CD4-positive, alpha-beta T cell (primary cell): Measurements from ENCODE around the gene XPC. TPM values are rescaled to one million over a fixed set of nuclear protein-coding genes. Genes with fewer than 3 reads are reported as not detected.

Source experiments
- ATAC-seq: fragments of 200-7000 bp; cut with Tn5 transposase; one replicate; pipeline ENCODE4 v1.10.0; 2022; ENCODE audit warnings: mild to moderate bottlenecking; ENCODE audit not compliant: poor library complexity
- CTCF ChIA-PET: fragments of 350-600 bp; sonication (Branson Sonifier 250); formaldehyde crosslinking; loops from one replicate; lab custom pipeline; 2021; ENCODE audit warnings: antibody characterized with exemption, inconsistent platforms; lab: Charles Lee
- POLR2A ChIA-PET: fragments of 350-600 bp; sonication (Branson Sonifier 250); formaldehyde crosslinking; loops from one replicate; lab custom pipeline; 2021; ENCODE audit warnings: antibody characterized with exemption, inconsistent platforms; lab: Charles Lee
- DNase-seq, 14 experiments: peaks; one replicate each; pipeline ENCODE4 v3.0.0-alpha.2; 2013 to 2020; ENCODE audit warnings: mixed read lengths in 2 of 14
- H3K27ac ChIP-seq, 2 donors: one replicate each; pipeline versions ENCODE4 v1.5.1 to v1.7.0; 2013; ENCODE audit warnings: low read length in 2 of 2, low read depth in 1 of 2, mild to moderate bottlenecking in 1 of 2
- H3K27me3 ChIP-seq, 2 experiments: 1 replicate in 1 of 2; 2 replicates in 1 of 2; pipeline versions ENCODE4 v1.6.1 to v1.7.0; 2013; ENCODE audit warnings: low read length in 2 of 2, control low read depth in 1 of 2, mild to moderate bottlenecking in 1 of 2, moderate library complexity in 1 of 2; ENCODE audit not compliant: insufficient read depth in 2 of 2, control insufficient read depth in 1 of 2
- H3K36me3 ChIP-seq: one replicate; pipeline ENCODE4 v1.6.1; 2013; ENCODE audit warnings: low read length, control low read depth; ENCODE audit not compliant: insufficient read depth
- H3K4me1 ChIP-seq: one replicate; pipeline ENCODE4 v1.6.1; 2013; ENCODE audit warnings: low read length, control low read depth; ENCODE audit not compliant: insufficient read depth
- H3K4me3 ChIP-seq: one replicate; pipeline ENCODE4 v1.5.1; 2013; ENCODE audit warnings: mild to moderate bottlenecking, low read length, moderate library complexity
- H3K9me3 ChIP-seq, 2 experiments: 1 replicate in 1 of 2; 2 replicates in 1 of 2; pipeline versions ENCODE4 v1.6.1 to v1.7.0; 2013; ENCODE audit warnings: low read length in 2 of 2, mild to moderate bottlenecking in 2 of 2, control low read depth in 1 of 2, moderate library complexity in 1 of 2; ENCODE audit not compliant: control insufficient read depth in 1 of 2, insufficient read depth in 1 of 2
- H3K27ac Mint-ChIP-seq: one replicate; pipeline ENCODE4 v1.8.0; 2020; ENCODE audit warnings: mixed read lengths
- H3K27me3 Mint-ChIP-seq: one replicate; pipeline ENCODE4 v1.8.0; 2021; ENCODE audit warnings: mixed read lengths
- H3K36me3 Mint-ChIP-seq: one replicate; pipeline ENCODE4 v1.8.0; 2021; ENCODE audit warnings: low read depth, mixed read lengths
- H3K4me1 Mint-ChIP-seq: one replicate; pipeline ENCODE4 v1.8.0; 2021; ENCODE audit warnings: low read depth, mixed read lengths
- H3K4me3 Mint-ChIP-seq: one replicate; pipeline ENCODE4 v1.8.0; 2020; ENCODE audit warnings: mild to moderate bottlenecking, mixed read lengths
- H3K9me3 Mint-ChIP-seq: one replicate; pipeline ENCODE4 v1.8.0; 2020; ENCODE audit warnings: mixed read lengths
- intact Hi-C, 2 experiments: fragments of 100-400 bp; cut with DNase I in 1 of 2; cut with micrococcal nuclease in 1 of 2; formaldehyde crosslinking; loops; one replicate each; pipeline versions ENCODE4 v1.15.1 to v1.9.0; 2023 to 2025; cut with DNase I, micrococcal nuclease
- total RNA-seq, 174 experiments: library from RNA in 2 of 174; stranded (reverse) in 2 of 174; gene quantifications; one replicate each; pipeline ENCODE4 v1.2.3 and lab custom pipeline; 2021 to 2026
- TF ChIP-seq, protein P1 (sequence below): fragments of 200-600 bp; IDR thresholded peaks from one replicate; pipeline ENCODE4 v1.8.0; 2022; ENCODE audit warnings: antibody characterized with exemption, mild to moderate bottlenecking

The XPC gene
- total RNA-seq, 2 experiments from 2014 or later = 59.2 to 65.1 TPM

- ChIA-PET CTCF (no interaction called here), POLR2A (interaction anchor here (1.7 kb wide), 1 partner anchor 22 kb away, joined by 8 read pairs; the partner anchor contains the start of genes LSM3 and XPC)
- Mint-ChIP-seq H3K27ac (no peak overlapping the region), H3K36me3 (peaks cover 42% of the 10 kb centered on the region), H3K4me1 (no peaks in the 10 kb centered on the region), H3K27me3 (no peaks in the 10 kb centered on the region), H3K9me3 (no peaks in the 10 kb centered on the region), H3K4me3 (no peak overlapping the region)
- Histone ChIP-seq H3K4me1 (peaks cover 3% of the 10 kb centered on the region), H3K27me3 (no peaks in the 10 kb centered on the region), H3K36me3 (peaks cover 35% of the 10 kb centered on the region), H3K9me3 (no peaks in the 10 kb centered on the region), H3K27ac (no peak overlapping the region), H3K4me3 (no peak overlapping the region)
- intact Hi-C loops = loop anchor here in 1 of 2 experiments (5.0 kb wide), 1 partner anchor 202 kb away; the partner anchor contains the start of gene SLC6A6
- no peak for DNase-seq
- TF ChIP-seq, protein P1, sequence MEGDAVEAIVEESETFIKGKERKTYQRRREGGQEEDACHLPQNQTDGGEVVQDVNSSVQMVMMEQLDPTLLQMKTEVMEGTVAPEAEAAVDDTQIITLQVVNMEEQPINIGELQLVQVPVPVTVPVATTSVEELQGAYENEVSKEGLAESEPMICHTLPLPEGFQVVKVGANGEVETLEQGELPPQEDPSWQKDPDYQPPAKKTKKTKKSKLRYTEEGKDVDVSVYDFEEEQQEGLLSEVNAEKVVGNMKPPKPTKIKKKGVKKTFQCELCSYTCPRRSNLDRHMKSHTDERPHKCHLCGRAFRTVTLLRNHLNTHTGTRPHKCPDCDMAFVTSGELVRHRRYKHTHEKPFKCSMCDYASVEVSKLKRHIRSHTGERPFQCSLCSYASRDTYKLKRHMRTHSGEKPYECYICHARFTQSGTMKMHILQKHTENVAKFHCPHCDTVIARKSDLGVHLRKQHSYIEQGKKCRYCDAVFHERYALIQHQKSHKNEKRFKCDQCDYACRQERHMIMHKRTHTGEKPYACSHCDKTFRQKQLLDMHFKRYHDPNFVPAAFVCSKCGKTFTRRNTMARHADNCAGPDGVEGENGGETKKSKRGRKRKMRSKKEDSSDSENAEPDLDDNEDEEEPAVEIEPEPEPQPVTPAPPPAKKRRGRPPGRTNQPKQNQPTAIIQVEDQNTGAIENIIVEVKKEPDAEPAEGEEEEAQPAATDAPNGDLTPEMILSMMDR = no peak
- no peak for ATAC-seq
Observed at GRCh38 chr3:14200276-14200675, 21.9 kb upstream of the XPC start.

GRCh38 chr3:14199641-14200040, 21.2 kb upstream of the XPC start:
- Histone ChIP-seq H3K4me1 (peaks cover 3% of the 10 kb centered on the region), H3K36me3 (peaks cover 35% of the 10 kb centered on the region), H3K27ac (no peak overlapping the region), H3K9me3 (no peaks in the 10 kb centered on the region), H3K27me3 (no peaks in the 10 kb centered on the region), H3K4me3 (no peak overlapping the region)
- ATAC-seq (no peak), DNase-seq (no peak)
- Mint-ChIP-seq H3K4me1 (no peaks in the 10 kb centered on the region), H3K9me3 (no peaks in the 10 kb centered on the region), H3K27me3 (no peaks in the 10 kb centered on the region), H3K27ac (no peak overlapping the region), H3K36me3 (peaks cover 49% of the 10 kb centered on the region), H3K4me3 (no peak overlapping the region)
- ChIA-PET POLR2A (no interaction called here), CTCF (no interaction called here)
- TF ChIP-seq, protein P1 = no peak
- intact Hi-C loops = loop anchor here in 1 of 2 experiments (5.0 kb wide), 1 partner anchor 203 kb away; the partner anchor contains the start of gene SLC6A6

GRCh38 chr3:14194865-14195264, 16.5 kb upstream of the XPC start:
- no peaks in the 10 kb centered on the region for H3K9me3 ChIP-seq
- no peak overlapping the region for H3K27ac Mint-ChIP-seq
- H3K36me3 ChIP-seq = peaks cover 38% of the 10 kb centered on the region
- ChIA-PET CTCF (no interaction called here), POLR2A (no interaction called here)
- H3K9me3 Mint-ChIP-seq = no peaks in the 10 kb centered on the region
- no peak overlapping the region for H3K4me3 ChIP-seq
- H3K4me1 Mint-ChIP-seq = peaks cover 42% of the 10 kb centered on the region
- H3K27me3 ChIP-seq = no peaks in the 10 kb centered on the region
- peaks cover 83% of the 10 kb centered on the region for H3K36me3 Mint-ChIP-seq
- no peaks in the 10 kb centered on the region for H3K27me3 Mint-ChIP-seq
- no peak for DNase-seq
- intact Hi-C loops = no loop called here
- no peak for ATAC-seq
- no peaks in the 10 kb centered on the region for H3K4me1 ChIP-seq
- H3K27ac ChIP-seq = no peak overlapping the region
- no peak overlapping the region for H3K4me3 Mint-ChIP-seq
- TF ChIP-seq, protein P1 = no peak
